Loucy (cell line): ENCODE measurements around the gene RAB38.

Source experiments
- H2AFZ ChIP-seq: fragments of 200-600 bp; sonication (generic); 2 replicates; pipeline ENCODE4 v1.6.0; 2016; ENCODE audit warnings: antibody characterized with exemption, mild to moderate bottlenecking, low read length, moderate library complexity
- H3F3A ChIP-seq: fragments of 200-600 bp; 2 replicates; pipeline ENCODE4 v1.6.0; 2016; ENCODE audit warnings: antibody characterized with exemption, low read depth, mild to moderate bottlenecking
- H3K27me3 ChIP-seq: fragments of 200-600 bp; sonication (generic); 2 replicates; pipeline ENCODE4 v1.6.1; 2014; ENCODE audit warnings: low read length, mild to moderate bottlenecking; ENCODE audit not compliant: insufficient read depth, poor library complexity, severe bottlenecking
- H3K36me3 ChIP-seq: fragments of 200-600 bp; sonication (generic); 2 replicates; pipeline ENCODE4 v1.6.1; 2016; ENCODE audit warnings: low read length; ENCODE audit not compliant: insufficient read depth
- H3K4me1 ChIP-seq: fragments of 200-600 bp; sonication (generic); 2 replicates; pipeline ENCODE4 v1.5.1; 2014; ENCODE audit warnings: low read length, mild to moderate bottlenecking; ENCODE audit not compliant: insufficient read depth, poor library complexity, severe bottlenecking
- H3K4me2 ChIP-seq: fragments of 200-600 bp; sonication (generic); 2 replicates; pipeline ENCODE4 v1.6.0; 2014; ENCODE audit warnings: antibody characterized with exemption, low read length, low read depth, mild to moderate bottlenecking; ENCODE audit not compliant: poor library complexity, severe bottlenecking
- H3K4me3 ChIP-seq: fragments of 200-600 bp; sonication (generic); 2 replicates; pipeline ENCODE4 v1.5.1; 2014; ENCODE audit warnings: low read length, mild to moderate bottlenecking, mixed read lengths; ENCODE audit not compliant: poor library complexity, severe bottlenecking
- H3K79me2 ChIP-seq: fragments of 200-600 bp; sonication (generic); 2 replicates; pipeline ENCODE4 v1.6.1; 2014; ENCODE audit warnings: low read length; ENCODE audit not compliant: insufficient read depth
- H3K9ac ChIP-seq: fragments of 200-600 bp; sonication (generic); 2 replicates; pipeline ENCODE4 v1.6.0; 2014; ENCODE audit warnings: mild to moderate bottlenecking, low read depth, low read length, moderate library complexity; ENCODE audit not compliant: poor library complexity, severe bottlenecking
- H3K9me2 ChIP-seq: fragments of 200-600 bp; sonication (generic); replicated peaks from 2 replicates; pipeline ENCODE4 v1.6.1; 2016; ENCODE audit warnings: low read depth, low read length, mixed read lengths
- H3K9me3 ChIP-seq: fragments of 200-600 bp; sonication (generic); 2 replicates; pipeline ENCODE4 v1.6.1; 2014; ENCODE audit warnings: mild to moderate bottlenecking, antibody characterized with exemption, low read length, low read depth; ENCODE audit not compliant: insufficient read depth
- H4K20me1 ChIP-seq: fragments of 200-600 bp; sonication (generic); 2 replicates; pipeline ENCODE4 v1.6.0; 2014; ENCODE audit warnings: antibody characterized with exemption, low read length, mild to moderate bottlenecking; ENCODE audit not compliant: insufficient read depth, poor library complexity, severe bottlenecking
- EZH2phosphoT487 ChIP-seq: fragments of 200-600 bp; IDR thresholded peaks from 2 replicates; pipeline ENCODE4 v1.6.1; 2018; ENCODE audit warnings: antibody characterized with exemption, mild to moderate bottlenecking, moderate library complexity, borderline replicate concordance
- TF ChIP-seq, protein P1 (sequence below): fragments of 200-600 bp; sonication (generic); conservative IDR thresholded peaks from 2 replicates; pipeline ENCODE4 v1.5.1; 2014; ENCODE audit warnings: mild to moderate bottlenecking, antibody characterized with exemption, low read length

The RAB38 gene

DNA sequence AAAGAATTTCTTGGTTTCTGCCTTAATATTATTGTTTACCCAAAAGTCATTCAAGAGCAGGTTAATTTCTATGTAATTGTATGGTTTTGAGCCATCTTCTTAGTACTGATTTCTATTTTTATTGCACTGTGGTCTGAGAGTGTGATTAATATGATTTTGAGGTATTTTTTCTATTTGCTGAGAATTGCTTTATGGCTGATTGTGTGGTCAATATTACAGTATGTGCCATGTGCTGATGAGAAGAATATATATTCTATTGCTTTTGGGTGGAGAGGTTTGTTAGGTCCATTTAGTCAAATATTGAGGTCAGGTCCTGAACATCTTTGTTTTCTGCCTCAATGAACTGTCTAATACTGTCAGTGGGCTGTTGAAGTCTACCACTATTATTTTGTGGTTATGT, 20.7 kb upstream of the RAB38 start:
- no peak overlapping the region for H2AFZ ChIP-seq
- no peaks in the 10 kb centered on the region for H3K36me3 ChIP-seq
- no peaks in the 10 kb centered on the region for H3K9me2 ChIP-seq
- H3K79me2 ChIP-seq: no peaks in the 10 kb centered on the region
- no peaks in the 10 kb centered on the region for H3K27me3 ChIP-seq
- no peak overlapping the region for H3K9ac ChIP-seq
- H3K4me1 ChIP-seq: no peaks in the 10 kb centered on the region
- H3K4me3 ChIP-seq: no peak overlapping the region
- no peaks in the 10 kb centered on the region for H3F3A ChIP-seq
- no peaks in the 10 kb centered on the region for H4K20me1 ChIP-seq
- H3K9me3 ChIP-seq: peaks cover 22% of the 10 kb centered on the region; the same call in 1 of the 2 replicates
- H3K4me2 ChIP-seq: no peak overlapping the region
- no peak for TF ChIP-seq EZH2phosphoT487
- TF ChIP-seq, protein P1, sequence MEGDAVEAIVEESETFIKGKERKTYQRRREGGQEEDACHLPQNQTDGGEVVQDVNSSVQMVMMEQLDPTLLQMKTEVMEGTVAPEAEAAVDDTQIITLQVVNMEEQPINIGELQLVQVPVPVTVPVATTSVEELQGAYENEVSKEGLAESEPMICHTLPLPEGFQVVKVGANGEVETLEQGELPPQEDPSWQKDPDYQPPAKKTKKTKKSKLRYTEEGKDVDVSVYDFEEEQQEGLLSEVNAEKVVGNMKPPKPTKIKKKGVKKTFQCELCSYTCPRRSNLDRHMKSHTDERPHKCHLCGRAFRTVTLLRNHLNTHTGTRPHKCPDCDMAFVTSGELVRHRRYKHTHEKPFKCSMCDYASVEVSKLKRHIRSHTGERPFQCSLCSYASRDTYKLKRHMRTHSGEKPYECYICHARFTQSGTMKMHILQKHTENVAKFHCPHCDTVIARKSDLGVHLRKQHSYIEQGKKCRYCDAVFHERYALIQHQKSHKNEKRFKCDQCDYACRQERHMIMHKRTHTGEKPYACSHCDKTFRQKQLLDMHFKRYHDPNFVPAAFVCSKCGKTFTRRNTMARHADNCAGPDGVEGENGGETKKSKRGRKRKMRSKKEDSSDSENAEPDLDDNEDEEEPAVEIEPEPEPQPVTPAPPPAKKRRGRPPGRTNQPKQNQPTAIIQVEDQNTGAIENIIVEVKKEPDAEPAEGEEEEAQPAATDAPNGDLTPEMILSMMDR: no peak

GRCh38 chr11:88194990-88195389, 19.7 kb upstream of the RAB38 start:
- no peak for TF ChIP-seq EZH2phosphoT487
- TF ChIP-seq, protein P1: no peak
- H2AFZ ChIP-seq: no peak overlapping the region
- H3K4me3 ChIP-seq: no peak overlapping the region
- no peak overlapping the region for H3K4me2 ChIP-seq
- H3K9ac ChIP-seq: no peak overlapping the region
- no peaks in the 10 kb centered on the region for H4K20me1 ChIP-seq
- no peaks in the 10 kb centered on the region for H3K4me1 ChIP-seq
- no peaks in the 10 kb centered on the region for H3K36me3 ChIP-seq
- no peaks in the 10 kb centered on the region for H3K27me3 ChIP-seq
- H3K9me2 ChIP-seq: no peaks in the 10 kb centered on the region
- no peaks in the 10 kb centered on the region for H3F3A ChIP-seq
- peaks cover 22% of the 10 kb centered on the region; the same call in 1 of the 2 replicates for H3K9me3 ChIP-seq
- H3K79me2 ChIP-seq: no peaks in the 10 kb centered on the region

GRCh38 chr11:88193278-88193677, 18.0 kb upstream of the RAB38 start:
- Histone ChIP-seq H3K9me3 (peaks cover 22% of the 10 kb centered on the region; the same call in 1 of the 2 replicates), H3K4me3 (no peak overlapping the region), H3K4me1 (no peaks in the 10 kb centered on the region), H3K9ac (no peak overlapping the region), H2AFZ (no peak overlapping the region), H3F3A (no peaks in the 10 kb centered on the region), H3K79me2 (no peaks in the 10 kb centered on the region), H3K27me3 (no peaks in the 10 kb centered on the region), H4K20me1 (no peaks in the 10 kb centered on the region), H3K4me2 (no peak overlapping the region), H3K36me3 (no peaks in the 10 kb centered on the region), H3K9me2 (no peaks in the 10 kb centered on the region)
- no peak for TF ChIP-seq EZH2phosphoT487
- TF ChIP-seq, protein P1: no peak
